Vagina (tissue), 2 donors: ENCODE results near the gene BFSP1.

ENCODE experiments used
- CTCF ChIP-seq, 3 experiments: fragments of 450-650 bp in 2 of 3; fragments of 200-600 bp in 1 of 3; sonication (generic) in 1 of 3; IDR thresholded peaks; one replicate each; pipeline ENCODE4 v1.5.1; 2017 to 2019; ENCODE audit warnings: antibody characterized with exemption in 3 of 3, mild to moderate bottlenecking in 2 of 3, moderate library complexity in 2 of 3
- POLR2A ChIP-seq, 2 donors: fragments of 450-650 bp; IDR thresholded peaks; one replicate each; pipeline ENCODE4 v1.6.1; 2017; ENCODE audit warnings: antibody characterized with exemption in 2 of 2, mild to moderate bottlenecking in 2 of 2, moderate library complexity in 2 of 2
- POLR2AphosphoS5 ChIP-seq, 2 donors: sonication (generic); formaldehyde crosslinking; IDR thresholded peaks; one replicate each; pipeline ENCODE4 v1.9.0; 2017; ENCODE audit warnings: antibody characterized with exemption in 2 of 2, mild to moderate bottlenecking in 2 of 2, low read depth in 1 of 2; ENCODE audit not compliant: insufficient read depth in 1 of 2

DNA sequence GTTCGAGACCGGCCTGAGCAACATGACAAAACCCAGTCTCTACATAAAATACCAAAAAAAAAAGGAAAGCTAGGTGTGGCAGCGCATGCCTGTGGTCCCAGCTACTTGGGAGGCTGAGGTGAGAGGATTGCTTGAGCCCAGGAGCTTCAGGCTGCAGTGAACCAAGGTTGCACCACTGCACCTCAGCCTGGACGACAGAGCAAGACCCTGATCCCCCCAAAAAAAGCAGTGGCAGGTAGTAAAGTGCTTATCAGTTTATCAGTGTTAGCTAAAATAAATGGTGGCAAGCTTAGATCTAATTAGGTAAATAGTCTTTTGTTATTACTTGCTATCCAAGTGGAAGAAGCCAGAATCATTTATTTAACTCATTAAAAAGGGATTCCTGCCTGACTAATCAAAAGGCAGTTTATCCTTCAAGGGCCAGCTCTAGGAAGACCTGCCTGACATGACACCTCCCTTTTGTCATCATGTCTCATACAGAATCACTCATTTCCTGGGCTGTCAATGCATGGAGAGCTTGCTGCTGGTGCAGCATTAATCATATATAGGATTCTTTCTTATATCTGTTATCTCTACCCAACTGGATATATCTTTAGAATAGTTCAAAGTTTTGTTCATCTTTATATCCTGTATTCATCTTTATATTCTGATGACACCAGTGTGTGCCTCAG lies 48.3 kb upstream of the BFSP1 start:
- TF ChIP-seq CTCF (IDR thresholded peaks at IDR 0.05): no peak
- no peak for TF ChIP-seq POLR2A (IDR thresholded peaks at IDR 0.05)
- TF ChIP-seq POLR2AphosphoS5 (IDR thresholded peaks at IDR 0.05; ENCODE audit: insufficient read depth in 1 of 2, low read depth in 1 of 2): no peak
